Fibroblast of villous mesenchyme (primary cell): ENCODE results near the gene SLC22A5. TPM values are rescaled to one million over a fixed set of nuclear protein-coding genes. Genes with fewer than 3 reads are reported as not detected.

Experiments
- DNase-seq: peaks from one replicate; pipeline ENCODE4 v3.0.0-alpha.2; 2010; ENCODE audit warnings: low read depth
- H3K4me3 ChIP-seq: 2 replicates; pipeline ENCODE4 v1.5.1; 2011; ENCODE audit warnings: low read depth, mild to moderate bottlenecking, low read length
- small RNA-seq: library from RNA; depleted of rRNA; stranded (forward); fragments of <200 nt; gene quantifications from one replicate; pipeline ENCODE3, GENCODE V24; 2012
- total RNA-seq: library from RNA; depleted of rRNA; stranded (reverse); fragments of >200 nt; gene quantifications from 2 replicates; pipeline ENCODE4 v1.2.3, GENCODE V29; 2012
- TF ChIP-seq, protein P1 (sequence below): IDR thresholded peaks from 2 replicates; pipeline ENCODE4 v1.5.1; 2012; ENCODE audit warnings: low read depth, mild to moderate bottlenecking, low read length; ENCODE audit not compliant: insufficient read depth

Gene SLC22A5
- total RNA-seq, 1 donor, result 7.3 TPM

- H3K4me3 ChIP-seq, result no peak overlapping the region
- TF ChIP-seq, protein P1, sequence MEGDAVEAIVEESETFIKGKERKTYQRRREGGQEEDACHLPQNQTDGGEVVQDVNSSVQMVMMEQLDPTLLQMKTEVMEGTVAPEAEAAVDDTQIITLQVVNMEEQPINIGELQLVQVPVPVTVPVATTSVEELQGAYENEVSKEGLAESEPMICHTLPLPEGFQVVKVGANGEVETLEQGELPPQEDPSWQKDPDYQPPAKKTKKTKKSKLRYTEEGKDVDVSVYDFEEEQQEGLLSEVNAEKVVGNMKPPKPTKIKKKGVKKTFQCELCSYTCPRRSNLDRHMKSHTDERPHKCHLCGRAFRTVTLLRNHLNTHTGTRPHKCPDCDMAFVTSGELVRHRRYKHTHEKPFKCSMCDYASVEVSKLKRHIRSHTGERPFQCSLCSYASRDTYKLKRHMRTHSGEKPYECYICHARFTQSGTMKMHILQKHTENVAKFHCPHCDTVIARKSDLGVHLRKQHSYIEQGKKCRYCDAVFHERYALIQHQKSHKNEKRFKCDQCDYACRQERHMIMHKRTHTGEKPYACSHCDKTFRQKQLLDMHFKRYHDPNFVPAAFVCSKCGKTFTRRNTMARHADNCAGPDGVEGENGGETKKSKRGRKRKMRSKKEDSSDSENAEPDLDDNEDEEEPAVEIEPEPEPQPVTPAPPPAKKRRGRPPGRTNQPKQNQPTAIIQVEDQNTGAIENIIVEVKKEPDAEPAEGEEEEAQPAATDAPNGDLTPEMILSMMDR, result no peak
- DNase-seq, result no peak
These were observed 69.4 kb downstream of the SLC22A5 start for GRCh38 chr5:132438917-132439316.

DNA sequence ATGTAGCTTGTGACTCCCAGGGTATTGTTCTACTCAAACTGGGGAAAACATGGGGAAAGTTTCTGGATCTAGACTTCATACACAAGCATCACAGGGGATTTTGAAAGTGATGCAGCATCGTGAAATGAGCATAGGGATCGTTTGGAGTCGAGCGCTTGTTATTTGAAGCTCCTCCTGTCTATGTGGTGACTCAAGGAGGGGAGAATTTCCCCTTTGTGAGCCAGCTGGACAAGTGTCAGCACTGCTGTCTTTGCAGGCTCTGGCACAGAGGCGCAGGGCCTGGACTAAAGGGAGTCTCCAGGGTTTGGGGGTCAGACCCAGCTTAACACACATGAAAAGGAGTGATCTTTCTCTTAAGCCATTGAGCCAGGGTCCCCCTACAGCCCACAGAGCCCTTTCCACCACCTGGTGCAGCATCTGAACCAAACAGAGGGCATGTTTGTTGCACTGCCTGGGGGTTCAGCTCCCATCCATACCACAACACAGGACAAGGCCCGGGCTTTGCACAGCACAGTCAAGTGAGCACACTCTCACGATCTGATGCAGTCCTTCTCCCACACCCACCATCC lies 70.1 kb downstream of the SLC22A5 start:
- no peak overlapping the region for H3K4me3 ChIP-seq
- TF ChIP-seq, protein P1, result no peak
- peak; percentile 87 for DNase-seq

DNA sequence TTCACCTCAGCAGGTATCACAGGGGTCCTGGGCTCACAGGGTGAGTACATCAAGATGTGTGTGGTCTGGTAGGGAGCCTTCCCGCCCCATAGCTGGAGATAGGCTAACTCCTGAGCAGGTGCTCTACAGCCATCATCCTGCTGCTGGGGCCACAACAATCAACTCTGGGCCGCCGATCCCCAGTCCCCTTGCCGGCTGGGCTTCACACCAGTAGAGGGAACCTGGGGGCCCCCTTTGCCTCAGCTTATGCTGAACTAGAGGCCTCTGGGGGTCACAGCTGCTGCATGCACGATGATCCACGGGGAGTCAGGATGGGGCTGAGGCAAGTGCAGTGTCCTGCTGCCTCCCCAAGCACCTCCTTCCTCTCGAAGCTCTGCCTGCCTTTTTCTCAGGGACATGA lies 74.6 kb downstream of the SLC22A5 start:
- TF ChIP-seq, protein P1, result no peak
- DNase-seq, result no peak
- no peak overlapping the region for H3K4me3 ChIP-seq

Small RNA genes within 50 kb of the gene (small RNA-seq; reads per million reads assigned to genes)
- gene MIR3936, result 0.38 reads per million

Other genes starting within 250 kb of the SLC22A5 start
- gene P4HA2, start 141.9 kb upstream of the SLC22A5 start, total RNA-seq, result 161 and 191 TPM in 2 replicates
- gene PDLIM4, start 112.0 kb upstream of the SLC22A5 start, total RNA-seq, result 42.8 and 97.2 TPM in 2 replicates
- gene SLC22A4, start 75.3 kb upstream of the SLC22A5 start, total RNA-seq, result 6.8 and 16.4 TPM in 2 replicates
- gene IRF1, start 121.1 kb downstream of the SLC22A5 start, total RNA-seq, result 27.1 and 56.6 TPM in 2 replicates
- gene IL5, start 173.8 kb downstream of the SLC22A5 start, total RNA-seq, result not detected in 2 replicates
- gene RAD50, start 187.3 kb downstream of the SLC22A5 start, total RNA-seq, result 33.8 and 46.6 TPM in 2 replicates